ENCODE results near the gene HSD17B12.

Gene HSD17B12

GRCh38 chr11:43871051-43871450, 190.5 kb downstream of the HSD17B12 start:
- TF ChIP-seq EZH2 (optimal IDR thresholded peaks at IDR 0.05; ENCODE audit: low read depth, low read length) (no peak), EZH2phosphoT487 (IDR thresholded peaks at IDR 0.05; ENCODE audit: low read length) (no peak), CTCF (IDR thresholded peaks at IDR 0.05; ENCODE audit: low read length) (no peak)
- Histone ChIP-seq H3K9me3 (replicated peaks; ENCODE audit: insufficient read depth, low read length) (no peaks in the 10 kb centered on the region), H3K4me2 (ENCODE audit: low read depth, low read length) (no peak overlapping the region), H3F3A (ENCODE audit: insufficient read depth, low read length) (0 out of 2 replicates have a peak, but pooled peaks cover 8% of the 10 kb centered on the region), H3K9me2 (replicated peaks; ENCODE audit: insufficient read depth, low read length) (no peaks in the 10 kb centered on the region), H2AFZ (ENCODE audit: low read length) (no peak overlapping the region), H3K36me3 (replicated peaks; ENCODE audit: insufficient read depth, low read length) (no peaks in the 10 kb centered on the region), H3K27ac (ENCODE audit: low read length) (no peak overlapping the region), H3K79me2 (ENCODE audit: low read length) (no peaks in the 10 kb centered on the region), H3K4me1 (ENCODE audit: low read length) (peaks cover 15% of the 10 kb centered on the region), H4K20me1 (ENCODE audit: insufficient read depth, low read length) (no peaks in the 10 kb centered on the region), H3K4me3 (ENCODE audit: low read length) (no peak overlapping the region), H3K27me3 (replicated peaks; ENCODE audit: insufficient read depth, low read length) (peaks cover 75% of the 10 kb centered on the region), H3K9ac (ENCODE audit: low read length) (no peak overlapping the region)
- DNase-seq, result no peak

- no peak for TF ChIP-seq EZH2 (optimal IDR thresholded peaks at IDR 0.05; ENCODE audit: low read depth, low read length)
- TF ChIP-seq CTCF (IDR thresholded peaks at IDR 0.05; ENCODE audit: low read length), result no peak
- TF ChIP-seq EZH2phosphoT487 (IDR thresholded peaks at IDR 0.05; ENCODE audit: low read length), result no peak
- Histone ChIP-seq H3F3A (ENCODE audit: insufficient read depth, low read length) (0 out of 2 replicates have a peak, but pooled peaks cover 8% of the 10 kb centered on the region), H3K36me3 (replicated peaks; ENCODE audit: insufficient read depth, low read length) (no peaks in the 10 kb centered on the region), H4K20me1 (ENCODE audit: insufficient read depth, low read length) (no peaks in the 10 kb centered on the region), H3K27me3 (replicated peaks; ENCODE audit: insufficient read depth, low read length) (peaks cover 79% of the 10 kb centered on the region), H3K9me3 (replicated peaks; ENCODE audit: insufficient read depth, low read length) (no peaks in the 10 kb centered on the region), H3K4me1 (ENCODE audit: low read length) (peaks cover 15% of the 10 kb centered on the region), H3K9me2 (replicated peaks; ENCODE audit: insufficient read depth, low read length) (no peaks in the 10 kb centered on the region), H3K27ac (ENCODE audit: low read length) (no peak overlapping the region), H3K4me2 (ENCODE audit: low read depth, low read length) (no peak overlapping the region), H3K9ac (ENCODE audit: low read length) (no peak overlapping the region), H3K4me3 (ENCODE audit: low read length) (no peak overlapping the region), H2AFZ (ENCODE audit: low read length) (no peak overlapping the region), H3K79me2 (ENCODE audit: low read length) (no peaks in the 10 kb centered on the region)
- DNase-seq, result no peak
These were observed 192.5 kb downstream of the HSD17B12 start for GRCh38 chr11:43872995-43873394.

GRCh38 chr11:43874078-43874477, 193.5 kb downstream of the HSD17B12 start:
- Histone ChIP-seq H3K36me3 (replicated peaks; ENCODE audit: insufficient read depth, low read length) (no peaks in the 10 kb centered on the region), H3F3A (ENCODE audit: insufficient read depth, low read length) (no peaks in the 10 kb centered on the region), H3K4me3 (ENCODE audit: low read length) (no peak overlapping the region), H3K4me1 (ENCODE audit: low read length) (peaks cover 7% of the 10 kb centered on the region), H3K27me3 (replicated peaks; ENCODE audit: insufficient read depth, low read length) (peaks cover 89% of the 10 kb centered on the region), H4K20me1 (ENCODE audit: insufficient read depth, low read length) (no peaks in the 10 kb centered on the region), H3K9me2 (replicated peaks; ENCODE audit: insufficient read depth, low read length) (no peaks in the 10 kb centered on the region), H3K9ac (ENCODE audit: low read length) (no peak overlapping the region), H3K27ac (ENCODE audit: low read length) (no peak overlapping the region), H2AFZ (ENCODE audit: low read length) (no peak overlapping the region), H3K79me2 (ENCODE audit: low read length) (no peaks in the 10 kb centered on the region), H3K4me2 (ENCODE audit: low read depth, low read length) (no peak overlapping the region), H3K9me3 (replicated peaks; ENCODE audit: insufficient read depth, low read length) (no peaks in the 10 kb centered on the region)
- TF ChIP-seq EZH2phosphoT487 (IDR thresholded peaks at IDR 0.05; ENCODE audit: low read length) (no peak), CTCF (IDR thresholded peaks at IDR 0.05; ENCODE audit: low read length) (no peak), EZH2 (optimal IDR thresholded peaks at IDR 0.05; ENCODE audit: low read depth, low read length) (no peak)
- DNase-seq, result no peak

Measured in MM.1S (cell line).